GM18951 (cell line): ENCODE measurements around the gene OTOS.

ENCODE experiments used
- POLR2A ChIP-seq: IDR thresholded peaks from 4 replicates; pipeline ENCODE4 v1.6.1; 2011; ENCODE audit warnings: mild to moderate bottlenecking; ENCODE audit not compliant: insufficient read length, insufficient read depth; ENCODE audit errors: extremely low read depth
- in situ Hi-C: fragments of 300-500 bp; cut with MboI; formaldehyde crosslinking; loops from one replicate; pipeline ENCODE4 v1.12.0; 2022; ENCODE audit warnings: low sequenced_read_pairs, mixed read lengths, inconsistent platforms; ENCODE audit not compliant: unreplicated experiment

OTOS gene

DNA sequence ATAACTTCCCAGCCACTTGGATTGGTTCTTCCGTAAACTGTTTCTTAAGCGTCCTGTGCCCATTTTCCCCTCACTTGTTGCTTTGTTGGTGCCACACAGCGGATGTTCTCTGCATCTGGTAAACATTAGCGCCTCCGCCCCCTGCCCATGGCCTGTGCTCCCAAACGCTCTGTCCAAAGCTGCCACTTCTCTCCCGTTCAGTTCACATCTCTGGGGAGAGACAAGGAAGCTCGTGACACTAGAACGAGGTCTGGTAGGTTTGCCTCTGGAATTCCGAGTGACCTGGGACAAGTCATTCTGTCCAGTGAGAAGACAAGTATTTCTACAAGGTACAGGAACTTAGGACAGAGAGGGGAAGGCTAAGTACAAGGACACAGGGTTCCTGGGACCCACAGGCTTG lies 13.7 kb downstream of the OTOS start:
- no peak for TF ChIP-seq POLR2A
- in situ Hi-C loops = no loop called here

- TF ChIP-seq POLR2A = no peak
- in situ Hi-C loops = no loop called here
Observed at GRCh38 chr2:240125742-240126141, 14.7 kb downstream of the OTOS start.

GRCh38 chr2:240124651-240125030 lies 15.8 kb downstream of the OTOS start:
- TF ChIP-seq POLR2A = no peak
- in situ Hi-C loops = no loop called here

DNA sequence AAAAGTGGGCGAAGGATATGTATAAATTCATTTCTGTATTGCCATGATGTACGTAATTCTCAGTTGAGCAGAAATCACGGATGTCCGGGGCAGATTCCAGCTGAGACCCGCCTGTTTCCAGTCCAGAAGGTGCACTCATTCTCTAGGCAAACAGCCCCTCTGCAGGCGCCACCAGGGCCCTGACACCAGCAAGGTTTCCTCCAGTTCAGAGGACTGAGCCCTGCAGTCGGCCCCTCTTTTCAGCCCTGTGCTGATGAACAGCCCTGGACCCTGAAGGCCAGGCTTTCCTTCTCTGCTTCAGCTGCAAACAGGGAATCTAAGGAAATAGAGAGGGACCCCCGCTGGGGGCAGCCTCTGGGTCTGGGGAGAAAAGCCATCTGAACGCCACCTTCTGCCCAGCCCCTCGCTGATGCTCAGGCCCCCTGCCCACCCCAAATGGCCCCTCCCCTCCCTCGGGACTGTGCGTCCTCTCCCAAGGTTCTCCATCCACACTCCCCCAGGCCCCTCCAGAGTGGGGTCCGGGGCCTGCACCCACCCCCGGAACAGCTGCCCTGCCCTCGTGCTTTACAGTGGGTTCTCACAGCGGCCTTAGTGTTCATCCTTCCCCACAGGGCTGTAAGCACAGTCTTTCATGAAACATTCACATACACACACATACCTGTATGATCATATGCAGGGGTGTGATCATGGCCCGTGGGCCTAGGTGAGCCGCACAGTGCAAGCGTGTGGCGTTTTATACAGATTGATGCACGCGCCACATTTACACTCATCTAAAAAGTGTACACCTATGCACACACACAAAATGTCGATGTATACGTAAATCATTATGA lies 16.4 kb downstream of the OTOS start:
- TF ChIP-seq POLR2A = no peak
- in situ Hi-C loops = no loop called here

GRCh38 chr2:240121675-240122074 lies 18.8 kb downstream of the OTOS start:
- TF ChIP-seq POLR2A = no peak
- in situ Hi-C loops = no loop called here

DNA sequence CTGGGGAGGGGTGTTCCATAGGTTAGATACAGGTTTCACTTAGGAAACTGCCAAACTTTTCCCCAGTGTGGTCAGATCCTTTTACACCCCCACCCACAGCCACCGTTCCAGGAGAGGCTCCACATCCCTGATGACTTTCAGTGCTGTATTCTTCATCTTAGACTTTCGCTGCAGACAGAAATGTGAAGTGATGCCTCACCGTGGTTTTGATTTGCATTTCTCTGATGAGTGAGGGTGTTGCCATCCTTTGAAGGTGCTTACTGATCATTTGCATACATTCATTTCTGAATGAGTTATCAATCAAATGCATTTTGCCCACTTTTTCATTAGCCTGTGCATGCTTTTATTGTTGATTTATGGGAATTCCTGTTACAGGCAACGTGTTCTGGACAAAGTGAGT lies 19.3 kb downstream of the OTOS start:
- in situ Hi-C loops = no loop called here
- TF ChIP-seq POLR2A = no peak

DNA sequence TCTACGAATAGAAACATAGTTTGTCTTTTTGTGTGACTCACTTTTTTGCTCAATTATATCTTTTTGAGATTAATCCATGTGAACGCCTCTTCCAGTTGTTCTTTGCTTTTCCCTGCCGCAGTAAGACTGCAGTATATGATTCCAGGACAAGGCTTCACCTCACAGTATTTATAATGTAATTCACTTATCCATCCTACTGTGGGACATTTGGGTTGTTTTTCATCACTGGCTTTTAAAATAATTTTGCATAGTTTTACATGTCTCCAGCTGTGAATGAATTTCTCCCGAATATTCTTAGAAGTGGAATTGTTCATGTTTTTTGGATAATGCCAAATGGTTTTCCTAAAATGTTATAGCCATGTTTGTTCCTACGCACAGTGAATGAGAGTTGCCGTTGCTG lies 26.2 kb downstream of the OTOS start:
- TF ChIP-seq POLR2A = no peak
- in situ Hi-C loops = no loop called here

DNA sequence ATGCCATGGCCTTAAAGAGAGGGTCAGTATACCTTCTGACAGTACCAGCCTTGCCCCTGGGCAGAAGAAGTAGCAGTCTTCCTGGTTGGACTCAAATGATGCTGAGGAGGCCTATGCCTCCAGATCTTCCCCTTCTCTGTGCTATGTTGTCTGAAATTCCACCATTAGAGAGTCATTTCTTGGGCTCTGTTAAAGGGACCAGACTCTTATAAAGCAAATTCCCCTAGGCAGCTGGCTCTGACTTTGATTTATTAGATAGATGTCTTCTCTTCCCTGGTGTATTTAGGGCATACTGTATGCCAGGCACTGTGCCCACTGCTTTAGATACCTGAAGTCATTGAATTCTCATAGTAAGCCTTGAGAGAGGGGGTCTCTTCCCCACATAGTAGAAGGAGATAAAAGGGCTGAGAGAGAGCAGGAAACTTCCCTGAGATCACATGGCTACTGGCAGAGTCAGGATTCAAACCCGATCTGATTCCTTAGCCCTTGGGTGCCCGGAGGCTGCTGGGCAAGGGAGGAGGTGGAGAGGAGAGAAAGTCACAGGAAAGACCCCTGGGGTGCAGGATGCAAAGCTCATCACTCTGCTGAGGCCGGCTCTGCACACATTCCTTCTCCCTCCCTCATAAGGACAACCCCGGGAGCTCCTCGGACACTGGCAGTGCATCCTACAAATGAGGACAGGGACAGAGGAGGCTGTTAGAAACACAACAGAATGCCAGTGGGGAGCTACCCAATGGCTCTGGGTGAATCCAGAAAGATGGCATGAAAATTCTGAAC lies 27.4 kb downstream of the OTOS start:
- in situ Hi-C loops = no loop called here
- no peak for TF ChIP-seq POLR2A

GRCh38 chr2:240111253-240111652 lies 29.2 kb downstream of the OTOS start:
- TF ChIP-seq POLR2A = no peak
- in situ Hi-C loops = no loop called here

DNA sequence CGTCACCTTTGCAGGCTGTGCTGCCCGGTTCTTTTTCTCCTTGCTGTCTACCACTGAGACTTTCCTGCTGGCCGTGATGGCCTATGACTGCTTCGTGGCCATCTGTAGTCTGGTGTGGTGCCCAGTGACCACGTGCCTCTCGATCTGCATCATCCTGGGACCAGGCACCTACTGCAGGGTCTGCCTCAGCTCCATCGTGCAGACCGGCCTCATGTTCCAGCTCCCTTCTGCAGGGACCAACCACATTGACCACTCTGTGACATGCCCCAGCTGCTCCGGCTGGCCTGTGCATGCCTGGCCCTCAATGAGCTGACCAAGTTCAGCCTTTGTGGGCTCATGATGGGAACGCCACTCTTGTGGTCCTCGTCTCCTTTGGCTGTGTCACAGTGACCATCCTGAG lies 31.1 kb downstream of the OTOS start:
- no peak for TF ChIP-seq POLR2A
- in situ Hi-C loops = no loop called here

DNA sequence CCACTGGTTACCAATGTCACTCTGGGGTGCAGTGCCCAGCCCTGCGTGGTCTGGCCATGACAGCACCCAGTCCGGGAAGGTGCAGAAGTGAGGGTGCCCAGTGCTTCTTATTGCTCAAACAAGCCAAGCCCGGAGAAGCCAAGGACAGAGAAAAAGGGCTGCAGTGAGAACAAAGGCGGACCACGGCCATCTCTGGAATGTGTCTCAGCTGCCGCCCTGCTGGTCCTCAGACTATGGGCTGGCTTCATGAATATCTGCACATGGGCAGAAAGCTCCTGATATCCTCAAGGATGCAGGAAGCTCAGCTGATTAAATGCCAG lies 33.0 kb downstream of the OTOS start:
- in situ Hi-C loops = no loop called here
- no peak for TF ChIP-seq POLR2A

DNA sequence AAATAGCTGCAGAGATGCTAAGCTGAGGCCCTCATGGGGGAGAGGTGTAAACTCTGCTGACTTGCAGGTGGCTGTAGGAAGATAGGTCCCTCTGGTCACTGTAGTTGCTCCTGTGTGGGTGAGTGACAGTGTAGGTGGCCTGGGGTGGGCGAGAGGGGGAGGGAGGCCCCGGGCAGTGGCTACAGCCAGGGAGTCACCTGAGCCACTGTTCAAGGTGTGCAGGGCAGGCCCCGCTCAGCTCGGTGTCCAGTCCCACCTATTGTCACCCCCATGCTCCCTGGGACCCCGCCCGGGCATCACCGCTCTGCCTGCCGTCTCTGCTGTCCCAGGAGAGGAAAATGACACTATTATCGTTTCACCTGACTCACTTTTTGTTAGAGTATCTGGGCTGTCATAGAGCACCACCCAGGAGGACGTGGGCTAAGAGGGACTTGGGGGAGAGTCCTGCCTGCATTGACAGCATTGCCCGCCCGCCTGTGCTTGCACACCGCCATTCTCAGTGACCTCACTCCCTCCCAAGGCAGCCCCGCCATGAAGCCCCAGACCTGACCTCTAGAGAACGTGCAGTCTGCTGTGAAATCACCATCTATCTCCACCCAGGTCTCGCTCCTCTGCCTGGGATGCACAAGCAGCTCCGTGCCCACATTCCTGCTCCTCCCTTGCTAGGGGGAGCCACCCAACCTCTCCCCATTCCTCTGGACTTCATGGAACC lies 33.5 kb downstream of the OTOS start:
- in situ Hi-C loops = no loop called here
- TF ChIP-seq POLR2A = no peak

- TF ChIP-seq POLR2A = no peak
- in situ Hi-C loops = no loop called here
Observed at GRCh38 chr2:240105982-240106381, 34.5 kb downstream of the OTOS start.
